Fibroblast of lung (primary cell): ENCODE results near the gene SLC44A1.

Experiments used
- CTCF ChIP-seq, 2 donors: IDR thresholded peaks in 1 of 2; conservative IDR thresholded peaks in 1 of 2; 1 replicate in 1 of 2; 2 replicates in 1 of 2; pipeline ENCODE4 v1.5.1; 2011 to 2012; ENCODE audit warnings: low read length in 2 of 2, control low read depth in 1 of 2, inconsistent platforms in 1 of 2, low read depth in 1 of 2, mild to moderate bottlenecking in 1 of 2
- EZH2 ChIP-seq: IDR thresholded peaks from 2 replicates; pipeline ENCODE4 v1.5.1; 2012; ENCODE audit warnings: low read length, control low read depth, mild to moderate bottlenecking; ENCODE audit errors: missing control alignments

DNA sequence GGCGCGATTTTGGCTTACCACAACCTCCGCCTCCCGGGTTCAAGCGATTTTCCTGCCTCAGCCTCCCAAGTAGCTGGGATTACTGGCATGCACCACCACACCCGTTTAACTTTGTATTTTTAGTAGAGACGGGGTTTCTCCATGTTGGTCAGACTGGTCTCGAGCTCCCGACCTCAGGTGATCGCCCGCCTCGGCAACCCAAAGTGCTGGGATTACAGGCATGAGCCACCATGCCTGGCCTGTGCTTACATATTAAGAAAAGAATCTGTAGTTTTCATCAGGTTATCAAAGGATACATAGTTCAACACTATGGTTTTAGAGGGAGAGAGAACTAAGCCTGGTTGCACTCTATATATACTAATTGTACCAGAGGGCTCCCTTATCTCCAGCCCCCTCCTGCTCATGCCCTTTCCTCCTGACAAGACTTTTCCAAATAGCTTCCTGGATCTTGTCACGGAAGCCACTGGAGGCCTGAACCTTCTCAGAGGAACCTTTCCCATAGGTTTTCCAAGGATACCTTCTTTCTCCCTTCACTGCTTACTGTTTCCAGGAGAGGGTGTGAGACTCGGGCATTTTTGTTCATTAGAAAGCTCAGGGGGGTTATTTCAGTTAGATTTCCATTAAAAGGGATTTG lies 53.1 kb downstream of the SLC44A1 start:
- TF ChIP-seq CTCF (conservative IDR thresholded peaks at IDR 0.05 in 1 of 2, IDR thresholded peaks at IDR 0.05 in 1 of 2; ENCODE audit: low read depth in 1 of 2, low read length in 2 of 2) (no peak), EZH2 (no peak)
